Glomerular visceral epithelial cell (primary cell): ENCODE data around the gene DENND1A.

Source experiments
- DNase-seq: peaks from one replicate; pipeline ENCODE4 v3.0.0-alpha.2; 2016; ENCODE audit errors: extremely low spot score

DENND1A gene

DNA sequence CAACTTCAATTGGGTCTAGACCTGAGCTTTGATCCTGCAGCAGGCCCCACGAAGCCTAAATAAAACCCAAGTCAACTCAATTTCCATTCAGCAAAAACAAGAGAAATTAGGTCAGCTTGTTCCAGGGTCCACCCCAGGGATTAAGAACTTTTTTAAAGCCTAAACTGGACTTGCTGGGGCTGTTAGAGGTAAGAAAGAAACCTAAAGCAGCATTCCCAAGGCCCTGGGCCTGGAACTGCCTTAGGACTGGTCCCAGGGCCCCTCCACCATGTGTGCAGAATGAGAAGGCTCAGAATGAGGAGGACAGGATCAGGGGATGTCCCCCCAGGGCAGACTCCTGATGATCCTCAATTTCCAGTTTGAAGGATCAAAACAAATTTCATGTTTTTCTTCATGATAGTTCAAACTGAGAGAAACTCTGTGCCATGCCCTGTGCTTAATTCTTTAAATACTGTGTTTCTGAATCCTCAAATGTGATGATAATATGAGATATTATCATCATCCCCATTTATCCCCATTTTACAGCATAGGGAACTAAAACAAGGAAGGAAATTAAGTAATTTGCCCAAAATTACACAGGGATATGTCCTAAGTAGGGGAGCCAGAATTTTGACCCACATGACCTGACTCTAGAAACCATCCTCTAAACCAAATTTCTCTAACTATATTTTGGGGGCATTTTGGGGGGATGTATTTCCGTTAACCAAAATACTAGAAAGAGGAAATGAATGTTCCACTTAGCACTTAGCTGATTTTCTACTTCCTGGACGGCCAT is 64.5 kb downstream of the DENND1A start:
- no peak for DNase-seq

- DNase-seq: no peak
Observed at GRCh38 chr9:123864251-123864650, 65.7 kb downstream of the DENND1A start.

DNA sequence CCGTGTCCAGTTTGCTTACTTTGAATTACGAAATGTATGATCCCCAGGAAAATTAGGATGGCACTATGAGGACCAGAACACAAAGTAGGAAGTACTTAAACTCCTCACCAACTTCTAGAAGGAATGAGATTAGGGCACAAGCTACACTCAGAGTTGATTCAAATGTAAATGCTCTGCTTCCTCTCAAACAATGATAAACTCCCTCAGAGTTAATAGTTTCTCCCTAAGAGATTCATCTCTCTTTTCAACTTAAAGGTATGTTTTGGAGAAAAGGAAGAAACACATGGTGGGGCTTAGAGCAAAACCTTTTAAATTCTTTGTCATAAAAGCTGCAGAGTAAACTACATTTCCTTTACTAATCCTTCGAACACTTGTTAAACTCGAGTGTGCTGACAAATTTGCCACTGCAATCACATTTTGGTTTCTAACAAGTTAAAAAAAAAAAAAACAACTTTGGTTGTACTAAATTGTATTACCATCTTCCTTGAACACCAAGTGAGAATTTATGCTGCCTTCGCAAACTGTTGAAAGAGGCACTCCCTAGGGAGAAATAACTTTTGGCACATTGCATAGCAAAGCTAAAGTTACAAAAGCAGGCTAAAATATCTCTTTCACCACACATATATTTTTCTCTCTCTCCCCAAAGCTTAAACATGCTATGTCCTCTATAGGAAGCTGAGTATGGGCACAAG is 66.6 kb downstream of the DENND1A start:
- DNase-seq: no peak

DNA sequence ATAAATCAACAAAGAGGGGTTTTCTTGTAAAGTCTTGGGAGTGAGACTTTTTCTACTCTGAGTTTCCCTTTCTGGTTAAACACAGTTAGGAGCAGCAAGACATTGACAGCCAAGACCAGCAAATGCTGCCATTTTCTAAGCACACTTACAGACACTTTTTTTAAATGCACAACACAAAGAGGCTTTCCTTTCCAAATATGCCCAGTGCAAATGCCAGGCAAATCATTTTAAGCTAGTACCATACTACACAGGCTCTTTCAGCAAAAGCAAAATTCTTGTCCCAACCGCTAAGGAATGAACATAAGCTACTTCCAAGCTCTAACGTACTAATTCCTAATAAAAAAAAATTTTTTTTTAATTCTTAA is 68.2 kb downstream of the DENND1A start:
- DNase-seq: no peak

DNA sequence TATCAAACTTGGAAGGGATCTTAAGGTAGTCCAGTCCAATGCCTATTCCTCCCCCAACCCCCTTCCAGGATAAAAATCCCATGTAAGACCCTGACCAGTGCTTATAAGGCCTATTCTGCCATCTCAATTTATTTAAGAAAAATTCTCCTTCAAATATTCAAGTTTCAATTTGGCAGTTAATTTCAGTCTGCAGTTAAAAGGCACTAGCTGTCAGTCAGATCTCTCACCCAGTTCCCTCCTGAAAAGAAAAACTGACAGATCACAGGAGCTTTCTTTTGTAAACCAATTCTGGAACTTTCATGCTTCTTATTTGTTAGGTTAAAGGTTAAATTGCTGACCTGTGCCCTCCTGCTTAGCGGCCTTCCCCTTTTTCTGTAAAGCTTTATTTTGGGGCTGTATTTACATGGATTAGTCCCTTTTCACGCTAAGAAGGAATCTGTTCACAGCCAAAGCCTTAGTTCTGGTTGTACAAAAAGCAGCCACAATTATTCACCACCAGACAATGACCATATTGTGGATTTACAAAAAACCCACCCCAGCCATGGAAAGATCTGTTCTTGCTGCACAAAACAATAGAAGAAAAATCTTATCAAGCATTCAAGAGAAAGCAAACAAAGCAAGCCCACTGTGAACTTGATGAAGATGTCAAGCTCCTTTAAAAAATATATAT is 68.7 kb downstream of the DENND1A start:
- DNase-seq: no peak

GRCh38 chr9:123860603-123861002 is 69.3 kb downstream of the DENND1A start:
- DNase-seq: no peak

DNA sequence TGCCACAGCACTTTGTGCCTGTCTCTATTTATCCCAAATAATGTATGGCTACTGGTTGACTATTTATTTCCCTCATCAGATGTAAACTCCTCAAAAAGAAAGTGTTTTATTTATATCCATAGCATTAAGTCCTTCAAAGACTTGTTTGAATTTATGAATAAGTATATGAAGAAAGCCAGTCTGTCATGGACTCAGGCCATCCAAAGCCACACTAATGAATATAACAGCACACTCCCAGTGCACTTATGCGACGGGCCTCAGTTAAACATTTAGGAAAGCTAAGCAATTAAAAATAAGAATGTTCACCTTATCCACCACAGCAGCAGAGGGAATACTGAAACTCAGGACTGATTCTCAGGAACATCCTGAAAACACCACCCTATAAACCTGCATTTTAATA is 77.5 kb downstream of the DENND1A start:
- DNase-seq: no peak

DNA sequence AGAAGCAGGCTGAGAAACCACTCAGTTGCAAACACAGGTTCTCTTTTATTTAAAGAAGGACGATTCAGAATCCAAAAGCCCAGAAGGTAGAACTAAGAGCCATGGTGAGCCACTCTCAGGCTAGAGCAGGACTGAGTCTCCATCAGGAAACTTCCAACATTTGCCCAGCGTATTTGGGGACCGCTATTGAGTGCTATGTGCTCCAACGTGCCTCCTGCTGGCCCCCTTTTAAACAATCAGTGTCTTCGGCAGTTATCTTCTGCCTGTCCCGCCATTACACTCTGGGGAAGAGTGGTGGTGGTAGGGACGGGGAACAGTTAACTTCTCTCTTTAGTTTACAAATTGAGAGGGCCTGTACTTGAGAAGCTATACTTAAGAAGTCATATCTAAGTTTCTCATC is 78.1 kb downstream of the DENND1A start:
- DNase-seq: no peak

DNA sequence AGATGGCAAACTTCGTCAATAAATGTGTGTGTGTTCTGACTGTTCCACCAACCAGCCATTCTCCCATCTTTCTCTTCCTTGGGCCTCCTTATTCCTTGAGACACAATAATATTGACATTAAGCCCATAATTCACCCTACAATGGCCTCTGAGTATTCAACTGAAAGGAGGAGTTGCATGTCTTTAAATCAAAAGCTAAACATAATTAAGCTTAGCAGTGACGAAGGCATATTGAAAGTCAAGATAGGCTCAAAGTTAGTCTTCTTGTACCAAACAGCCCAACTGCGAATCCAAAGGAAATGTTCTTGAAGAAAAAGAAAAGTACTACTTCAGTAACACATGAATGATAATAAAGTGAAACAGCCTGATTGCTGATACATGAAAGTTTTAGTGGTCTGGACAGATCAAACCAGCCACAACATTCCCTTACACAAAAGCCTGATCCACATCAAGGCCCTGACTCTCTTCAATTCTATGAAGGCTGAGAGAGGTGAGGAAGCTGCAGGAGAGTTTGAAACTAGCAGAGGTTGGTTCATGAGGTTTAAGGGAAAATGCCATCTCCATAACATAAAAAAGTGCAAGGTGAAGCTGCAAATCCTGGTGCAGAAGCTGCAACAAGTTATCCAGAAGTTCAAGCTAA is 81.4 kb downstream of the DENND1A start:
- DNase-seq: no peak

- no peak for DNase-seq
Observed at GRCh38 chr9:123846966-123847365, 83.0 kb downstream of the DENND1A start.

- DNase-seq: no peak
Observed at GRCh38 chr9:123843703-123844102, 86.2 kb downstream of the DENND1A start.

DNA sequence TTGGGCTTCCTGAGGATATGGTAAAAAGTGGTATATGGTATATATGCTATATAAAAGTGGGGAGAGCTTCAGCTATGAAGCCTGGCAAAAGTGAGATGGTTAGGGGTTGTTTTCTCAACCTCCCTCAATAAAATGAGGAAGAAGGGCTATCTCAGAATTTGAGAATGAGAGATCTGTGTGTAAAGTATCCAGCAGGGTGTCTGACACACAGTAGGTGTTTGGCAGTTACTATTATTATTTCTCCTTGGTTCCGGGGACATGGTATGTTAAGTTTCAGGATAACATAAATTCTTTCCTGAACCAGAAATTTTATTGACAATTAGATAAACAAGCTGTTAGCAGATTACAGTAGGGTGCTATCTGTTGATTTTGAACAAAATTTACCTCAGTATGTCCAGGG is 94.1 kb downstream of the DENND1A start:
- DNase-seq: no peak

DNA sequence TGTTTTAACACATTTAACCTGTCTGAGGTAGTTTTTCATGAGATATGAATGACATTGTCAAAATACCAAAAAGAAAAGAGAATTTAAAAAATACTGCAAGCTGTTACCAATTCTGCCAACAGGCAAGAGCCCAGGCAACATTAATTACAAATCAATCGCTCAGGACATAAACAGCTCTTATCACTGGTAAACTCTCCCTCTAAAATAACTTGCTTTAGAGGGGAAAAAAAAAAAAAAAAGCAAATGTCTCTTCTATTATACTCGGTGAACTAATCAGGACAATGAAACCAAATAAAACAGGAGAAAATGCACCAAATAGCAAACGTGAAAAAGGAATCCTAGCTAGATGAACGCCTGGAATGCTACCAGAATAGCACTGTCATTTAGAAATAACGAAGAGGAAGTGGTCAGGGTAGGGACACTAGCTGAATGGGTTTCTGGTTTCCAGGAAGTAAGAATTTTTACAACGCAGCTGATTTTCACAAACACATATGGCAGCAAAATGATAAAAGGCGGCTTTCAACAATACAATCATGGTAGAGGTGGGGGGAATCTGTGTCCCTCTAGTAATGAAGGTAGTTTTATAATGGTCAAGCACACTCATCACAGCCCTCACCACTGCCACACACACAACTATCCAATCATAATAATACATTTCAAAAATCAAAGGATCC is 94.9 kb downstream of the DENND1A start:
- DNase-seq: peak; percentile 5

GRCh38 chr9:123834218-123834888 is 95.6 kb downstream of the DENND1A start:
- DNase-seq: no peak

DNA sequence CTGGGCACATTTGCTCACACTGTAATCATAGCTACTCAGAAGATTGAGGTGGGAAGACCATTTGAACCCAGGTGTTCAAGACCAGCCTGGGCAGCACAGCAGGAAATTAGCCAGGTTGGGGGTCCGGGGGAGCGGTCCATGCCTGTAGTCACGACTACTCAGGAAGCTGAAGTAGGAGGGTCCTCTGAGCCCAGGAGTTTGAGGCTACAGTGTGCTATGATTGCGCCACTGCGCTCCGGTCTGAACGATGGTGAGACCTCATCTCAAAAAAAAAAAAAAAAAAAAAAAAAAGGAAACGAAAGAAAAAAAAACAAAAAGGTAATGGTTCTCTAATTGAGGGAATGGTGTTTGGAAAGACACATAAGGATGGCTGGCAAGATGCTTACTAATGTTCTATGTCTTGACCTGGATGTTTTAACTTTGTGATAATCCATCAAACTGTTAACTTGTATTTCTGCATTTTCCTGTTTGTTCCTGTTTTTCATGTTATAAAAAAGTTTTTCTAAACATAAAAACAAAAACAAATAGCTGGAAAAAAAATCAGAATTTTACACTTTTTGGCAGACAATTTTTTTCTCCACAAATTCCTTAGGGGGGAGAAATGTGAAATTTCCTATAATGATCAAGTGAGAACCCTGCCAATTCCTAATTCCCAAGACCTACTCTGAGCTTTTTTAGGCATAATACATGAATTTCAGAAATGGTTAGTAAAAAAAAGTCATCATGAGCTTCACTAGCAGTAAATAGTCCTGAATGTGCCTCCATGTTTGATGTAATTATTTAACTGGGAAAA is 96.9 kb downstream of the DENND1A start:
- no peak for DNase-seq

DNA sequence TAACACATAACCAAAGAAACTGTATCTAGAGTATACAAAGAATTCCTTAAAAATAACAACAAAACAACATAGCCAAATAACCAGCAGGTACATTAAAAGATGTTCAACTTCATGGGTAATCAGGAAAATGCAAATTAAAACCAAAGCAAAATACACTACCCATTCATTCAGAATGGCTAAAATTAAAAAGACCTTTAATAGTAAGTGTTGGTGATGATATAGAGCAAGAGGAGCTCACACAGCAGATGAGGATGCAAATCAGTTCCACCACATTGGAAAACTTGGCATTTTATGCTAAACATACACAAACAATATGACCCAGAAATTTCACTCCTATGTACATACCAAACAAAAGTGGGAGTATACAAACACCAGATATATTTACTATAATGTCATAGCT is 97.8 kb downstream of the DENND1A start:
- no peak for DNase-seq

- DNase-seq: no peak
Observed at GRCh38 chr9:123828449-123828848, 101.5 kb downstream of the DENND1A start.

DNA sequence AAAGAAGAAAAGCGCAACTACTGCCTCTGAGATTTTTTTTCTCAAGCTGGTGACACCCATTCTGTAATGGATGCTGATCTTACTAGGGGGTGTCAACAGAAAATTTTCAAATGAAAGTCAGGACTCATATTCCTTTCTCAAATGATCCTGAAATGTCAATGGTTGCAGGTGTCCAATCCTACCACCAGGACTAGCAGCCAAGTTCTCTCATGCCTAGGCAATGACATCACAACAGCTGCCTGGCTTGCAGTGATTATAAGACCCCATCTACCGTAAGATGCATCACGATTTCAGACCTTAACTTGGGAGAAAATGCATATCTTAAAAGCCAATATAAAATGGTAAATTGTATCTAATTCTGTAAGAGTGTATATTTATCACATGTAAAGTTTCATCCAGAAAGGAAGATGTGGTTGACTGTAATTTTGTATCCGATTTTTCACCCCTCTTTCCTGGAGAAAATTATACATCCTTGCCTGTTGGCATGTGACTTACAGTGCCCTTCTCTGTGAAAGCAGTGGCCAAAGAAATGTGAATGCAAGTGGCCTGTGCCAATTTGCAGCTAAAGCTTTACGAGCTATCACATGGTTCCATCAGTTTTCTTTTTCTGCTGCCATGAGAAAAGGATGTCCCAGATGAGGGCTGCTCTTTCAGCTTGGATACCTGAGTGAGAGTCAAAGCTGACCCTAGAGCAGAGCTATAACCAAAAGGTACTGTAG is 104.4 kb downstream of the DENND1A start:
- DNase-seq: no peak

DNA sequence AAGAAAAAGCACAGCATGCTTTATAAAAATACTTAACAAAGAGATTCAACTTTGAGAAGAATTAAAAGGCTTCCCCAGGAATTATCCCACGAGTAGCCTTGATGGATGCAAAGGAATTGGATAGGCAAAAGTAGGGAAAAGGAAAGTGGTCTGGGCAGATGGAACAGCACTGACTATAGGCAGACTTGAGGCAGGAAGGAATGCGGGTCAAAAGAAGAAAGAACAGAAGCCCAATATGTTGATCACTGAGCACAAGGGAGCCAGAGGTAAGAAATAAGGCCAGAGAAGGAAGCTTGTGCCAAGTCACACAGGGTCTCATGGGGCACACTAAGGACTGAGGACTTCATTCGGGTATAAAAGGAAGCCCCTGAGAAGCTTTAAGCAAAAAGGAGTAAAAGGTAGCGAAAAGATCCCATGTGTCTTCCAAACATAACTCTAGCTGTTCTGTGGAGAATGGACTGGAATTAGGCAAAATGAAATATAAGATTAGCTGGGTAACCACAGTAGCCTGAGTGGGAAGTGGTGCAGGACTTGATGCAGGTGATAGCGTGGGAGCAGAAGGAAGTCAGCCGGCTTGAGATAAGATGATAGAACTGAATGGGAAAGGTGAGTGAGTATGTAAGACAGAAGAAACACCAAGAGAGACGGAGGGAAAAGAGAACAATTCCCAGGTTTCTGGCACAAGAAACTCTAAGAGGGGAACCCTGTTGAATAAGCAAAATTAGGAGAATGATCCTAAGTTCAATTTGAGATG is 106.6 kb downstream of the DENND1A start:
- DNase-seq: no peak
